ENCODE data around the gene GUCY1A2.

- TF ChIP-seq CTCF (IDR thresholded peaks at IDR 0.05; ENCODE audit: borderline replicate concordance, extremely low read depth, low read length, poor library complexity, severe bottlenecking) (no peak), EZH2 (IDR thresholded peaks at IDR 0.05; ENCODE audit: borderline replicate concordance, low read depth, low read length, severe bottlenecking) (no peak)
Measured at GRCh38 chr11:106913141-106913540, 105.1 kb downstream of the GUCY1A2 start.

Data from DND-41 (cell line).